HepG2 (cell line): ENCODE data around the gene HEMK1. TPM values are rescaled to one million over a fixed set of nuclear protein-coding genes. Genes with fewer than 3 reads are reported as not detected.
A peak's percentile ranks its signal among the peaks of the same experiment; 100 is the strongest.

Source experiments
- CCAR2 ChIP-seq: fragments of 200-400 bp; formaldehyde crosslinking; optimal IDR thresholded peaks from 2 replicates; pipeline ENCODE3; 2018; ENCODE audit warnings: low read depth, mild to moderate bottlenecking, low read length, moderate library complexity
- DPF2 ChIP-seq: sonication (generic); formaldehyde crosslinking; IDR thresholded peaks from 2 replicates; pipeline ENCODE4 v1.4.0; 2020; ENCODE audit warnings: mild to moderate bottlenecking, low read depth, missing genetic modification reagents, borderline replicate concordance
- GPN1 ChIP-seq: sonication (generic); formaldehyde crosslinking; IDR thresholded peaks from 2 replicates; pipeline ENCODE4 v1.5.1; 2020; ENCODE audit warnings: missing genetic modification reagents, borderline replicate concordance
- HOXD1 ChIP-seq: sonication (generic); formaldehyde crosslinking; IDR thresholded peaks from 2 replicates; pipeline ENCODE4 v1.5.0; 2020; ENCODE audit warnings: missing genetic modification reagents
- ISL2 ChIP-seq: sonication (generic); formaldehyde crosslinking; IDR thresholded peaks from 2 replicates; pipeline ENCODE4 v1.5.0; 2020; ENCODE audit warnings: missing genetic modification reagents
- MXD4 ChIP-seq: IDR thresholded peaks from 2 replicates; pipeline ENCODE4 v1.6.1; 2016; ENCODE audit warnings: mild to moderate bottlenecking, missing biosample characterization, missing genetic modification reagents
- NFE2L1 ChIP-seq: sonication (generic); formaldehyde crosslinking; IDR thresholded peaks from 2 replicates; pipeline ENCODE4 v1.4.0; 2020; ENCODE audit warnings: missing genetic modification reagents, mild to moderate bottlenecking, borderline replicate concordance
- PPARG ChIP-seq: conservative IDR thresholded peaks from 2 replicates; pipeline ENCODE4 v1.6.1; 2016; ENCODE audit warnings: missing biosample characterization, missing genetic modification reagents
- PTBP1 ChIP-seq: fragments of 200-400 bp; formaldehyde crosslinking; IDR thresholded peaks from 2 replicates; pipeline ENCODE4 v1.6.1; 2018; ENCODE audit warnings: low read length, low read depth; ENCODE audit not compliant: poor library complexity, severe bottlenecking
- REXO4 ChIP-seq: sonication (generic); formaldehyde crosslinking; IDR thresholded peaks from 2 replicates; pipeline ENCODE4 v1.8.0; 2022; ENCODE audit warnings: missing genetic modification reagents, mild to moderate bottlenecking, borderline replicate concordance
- STAG1 ChIP-seq: sonication (generic); formaldehyde crosslinking; IDR thresholded peaks from 2 replicates; pipeline ENCODE4 v1.4.0; 2020; ENCODE audit warnings: missing genetic modification reagents
- THYN1 ChIP-seq: sonication (generic); formaldehyde crosslinking; IDR thresholded peaks from 2 replicates; pipeline ENCODE4 v1.8.1; 2023; ENCODE audit warnings: low read depth, mild to moderate bottlenecking, moderate library complexity, missing genetic modification reagents, borderline replicate concordance
- ZBTB7B ChIP-seq: sonication (generic); formaldehyde crosslinking; IDR thresholded peaks from 2 replicates; pipeline ENCODE4 v1.4.0; 2020; ENCODE audit warnings: missing genetic modification reagents
- ZFP62 ChIP-seq: sonication (generic); formaldehyde crosslinking; IDR thresholded peaks from 2 replicates; pipeline ENCODE4 v1.4.0; 2020; ENCODE audit warnings: missing genetic modification reagents
- ZNF18 ChIP-seq: sonication (generic); formaldehyde crosslinking; IDR thresholded peaks from 2 replicates; pipeline ENCODE4 v1.8.0; 2022; ENCODE audit warnings: mild to moderate bottlenecking, missing genetic modification reagents; ENCODE audit not compliant: insufficient replicate concordance
- ZNF333 ChIP-seq: sonication (generic); formaldehyde crosslinking; IDR thresholded peaks from 2 replicates; pipeline ENCODE4 v1.4.0; 2020; ENCODE audit warnings: mild to moderate bottlenecking, missing genetic modification reagents, borderline replicate concordance
- ZNF761 ChIP-seq: sonication (generic); formaldehyde crosslinking; conservative IDR thresholded peaks from 2 replicates; pipeline ENCODE4 v1.4.0; 2020; ENCODE audit warnings: mild to moderate bottlenecking, missing genetic modification reagents
- ZNF816 ChIP-seq: sonication (generic); formaldehyde crosslinking; IDR thresholded peaks from 2 replicates; pipeline ENCODE4 v1.8.0; 2022; ENCODE audit warnings: missing genetic modification reagents, mild to moderate bottlenecking, borderline replicate concordance
- polyA plus RNA-seq, 8 experiments: library from polyadenylated mRNA; depleted of rRNA in 3 of 8; stranded (reverse) in 7 of 8; unstranded in 1 of 8; fragments of >200 nt; fragmentation: Illumina TruSeq in 4 of 8; extraction: Trizol in 4 of 8; gene quantifications; 2 replicates each; pipeline versions ENCODE4 v1.2.1 to v1.2.3, GENCODE V29; 2011 to 2016; ENCODE audit warnings: low read depth in 4 of 8, missing spikeins in 1 of 8, mixed read lengths in 1 of 8; ENCODE audit not compliant: insufficient read depth in 1 of 8
- total RNA-seq, 5 experiments: library from RNA; depleted of rRNA; stranded (reverse); fragments of >200 nt; fragmentation: Illumina TruSeq; extraction: Trizol; gene quantifications; 2 replicates each; pipeline ENCODE4 v1.2.3, GENCODE V29; 2016; ENCODE audit warnings: low read depth in 1 of 5
- TF ChIP-seq, protein P1 (sequence below): sonication (generic); formaldehyde crosslinking; conservative IDR thresholded peaks from 2 replicates; pipeline ENCODE4 v1.4.0; 2020; ENCODE audit warnings: mild to moderate bottlenecking, missing genetic modification reagents, moderate library complexity
- TF ChIP-seq, protein P2 (sequence below): IDR thresholded peaks from 2 replicates; pipeline ENCODE4 v1.6.1; 2016; ENCODE audit warnings: control low read depth
- TF ChIP-seq, protein P3 (sequence below): IDR thresholded peaks from 2 replicates; pipeline ENCODE4 v1.6.1; 2012; ENCODE audit warnings: low read length, improper control_type of control experiment

HEMK1 gene
- total and polyA plus RNA-seq, 2 of the 13 experiments (the other 11 are each of a cell fraction or from before 2014, with no cell fraction given): 9.8 to 12.6 TPM

GRCh38 chr3:50616770-50617095, 47.4 kb downstream of the HEMK1 start (continued):
- TF ChIP-seq GPN1 (CRISPR knock-in tag) (no peak), ZBTB7B (CRISPR knock-in tag) (no peak), PPARG (CRISPR knock-in tag) (no peak), PTBP1 (no peak), ZNF333 (CRISPR knock-in tag) (no peak), MXD4 (CRISPR knock-in tag) (no peak), ZNF761 (CRISPR knock-in tag) (peak; percentile 7; the same call in 1 of the 2 replicates), NFE2L1 (CRISPR knock-in tag) (no peak), HOXD1 (CRISPR knock-in tag) (no peak), ISL2 (CRISPR knock-in tag) (no peak), CCAR2 (no peak), ZNF816 (CRISPR knock-in tag) (no peak), REXO4 (CRISPR knock-in tag) (no peak), ZFP62 (CRISPR knock-in tag) (no peak), ZNF18 (CRISPR knock-in tag) (no peak), STAG1 (CRISPR knock-in tag) (no peak), THYN1 (no peak), DPF2 (CRISPR knock-in tag) (no peak)
- TF ChIP-seq, protein P1, sequence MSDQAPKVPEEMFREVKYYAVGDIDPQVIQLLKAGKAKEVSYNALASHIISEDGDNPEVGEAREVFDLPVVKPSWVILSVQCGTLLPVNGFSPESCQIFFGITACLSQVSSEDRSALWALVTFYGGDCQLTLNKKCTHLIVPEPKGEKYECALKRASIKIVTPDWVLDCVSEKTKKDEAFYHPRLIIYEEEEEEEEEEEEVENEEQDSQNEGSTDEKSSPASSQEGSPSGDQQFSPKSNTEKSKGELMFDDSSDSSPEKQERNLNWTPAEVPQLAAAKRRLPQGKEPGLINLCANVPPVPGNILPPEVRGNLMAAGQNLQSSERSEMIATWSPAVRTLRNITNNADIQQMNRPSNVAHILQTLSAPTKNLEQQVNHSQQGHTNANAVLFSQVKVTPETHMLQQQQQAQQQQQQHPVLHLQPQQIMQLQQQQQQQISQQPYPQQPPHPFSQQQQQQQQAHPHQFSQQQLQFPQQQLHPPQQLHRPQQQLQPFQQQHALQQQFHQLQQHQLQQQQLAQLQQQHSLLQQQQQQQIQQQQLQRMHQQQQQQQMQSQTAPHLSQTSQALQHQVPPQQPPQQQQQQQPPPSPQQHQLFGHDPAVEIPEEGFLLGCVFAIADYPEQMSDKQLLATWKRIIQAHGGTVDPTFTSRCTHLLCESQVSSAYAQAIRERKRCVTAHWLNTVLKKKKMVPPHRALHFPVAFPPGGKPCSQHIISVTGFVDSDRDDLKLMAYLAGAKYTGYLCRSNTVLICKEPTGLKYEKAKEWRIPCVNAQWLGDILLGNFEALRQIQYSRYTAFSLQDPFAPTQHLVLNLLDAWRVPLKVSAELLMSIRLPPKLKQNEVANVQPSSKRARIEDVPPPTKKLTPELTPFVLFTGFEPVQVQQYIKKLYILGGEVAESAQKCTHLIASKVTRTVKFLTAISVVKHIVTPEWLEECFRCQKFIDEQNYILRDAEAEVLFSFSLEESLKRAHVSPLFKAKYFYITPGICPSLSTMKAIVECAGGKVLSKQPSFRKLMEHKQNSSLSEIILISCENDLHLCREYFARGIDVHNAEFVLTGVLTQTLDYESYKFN (CRISPR knock-in tag): 0 out of 2 replicates have a peak, but pooled peaks have one; percentile 20
- TF ChIP-seq, protein P2, sequence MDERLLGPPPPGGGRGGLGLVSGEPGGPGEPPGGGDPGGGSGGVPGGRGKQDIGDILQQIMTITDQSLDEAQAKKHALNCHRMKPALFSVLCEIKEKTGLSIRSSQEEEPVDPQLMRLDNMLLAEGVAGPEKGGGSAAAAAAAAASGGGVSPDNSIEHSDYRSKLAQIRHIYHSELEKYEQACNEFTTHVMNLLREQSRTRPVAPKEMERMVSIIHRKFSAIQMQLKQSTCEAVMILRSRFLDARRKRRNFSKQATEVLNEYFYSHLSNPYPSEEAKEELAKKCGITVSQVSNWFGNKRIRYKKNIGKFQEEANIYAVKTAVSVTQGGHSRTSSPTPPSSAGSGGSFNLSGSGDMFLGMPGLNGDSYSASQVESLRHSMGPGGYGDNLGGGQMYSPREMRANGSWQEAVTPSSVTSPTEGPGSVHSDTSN: no peak
- TF ChIP-seq, protein P3, sequence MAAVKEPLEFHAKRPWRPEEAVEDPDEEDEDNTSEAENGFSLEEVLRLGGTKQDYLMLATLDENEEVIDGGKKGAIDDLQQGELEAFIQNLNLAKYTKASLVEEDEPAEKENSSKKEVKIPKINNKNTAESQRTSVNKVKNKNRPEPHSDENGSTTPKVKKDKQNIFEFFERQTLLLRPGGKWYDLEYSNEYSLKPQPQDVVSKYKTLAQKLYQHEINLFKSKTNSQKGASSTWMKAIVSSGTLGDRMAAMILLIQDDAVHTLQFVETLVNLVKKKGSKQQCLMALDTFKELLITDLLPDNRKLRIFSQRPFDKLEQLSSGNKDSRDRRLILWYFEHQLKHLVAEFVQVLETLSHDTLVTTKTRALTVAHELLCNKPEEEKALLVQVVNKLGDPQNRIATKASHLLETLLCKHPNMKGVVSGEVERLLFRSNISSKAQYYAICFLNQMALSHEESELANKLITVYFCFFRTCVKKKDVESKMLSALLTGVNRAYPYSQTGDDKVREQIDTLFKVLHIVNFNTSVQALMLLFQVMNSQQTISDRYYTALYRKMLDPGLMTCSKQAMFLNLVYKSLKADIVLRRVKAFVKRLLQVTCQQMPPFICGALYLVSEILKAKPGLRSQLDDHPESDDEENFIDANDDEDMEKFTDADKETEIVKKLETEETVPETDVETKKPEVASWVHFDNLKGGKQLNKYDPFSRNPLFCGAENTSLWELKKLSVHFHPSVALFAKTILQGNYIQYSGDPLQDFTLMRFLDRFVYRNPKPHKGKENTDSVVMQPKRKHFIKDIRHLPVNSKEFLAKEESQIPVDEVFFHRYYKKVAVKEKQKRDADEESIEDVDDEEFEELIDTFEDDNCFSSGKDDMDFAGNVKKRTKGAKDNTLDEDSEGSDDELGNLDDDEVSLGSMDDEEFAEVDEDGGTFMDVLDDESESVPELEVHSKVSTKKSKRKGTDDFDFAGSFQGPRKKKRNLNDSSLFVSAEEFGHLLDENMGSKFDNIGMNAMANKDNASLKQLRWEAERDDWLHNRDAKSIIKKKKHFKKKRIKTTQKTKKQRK: no peak
